ENCODE data around the gene ARHGAP15. TPM values are rescaled to one million over a fixed set of nuclear protein-coding genes. Genes with fewer than 3 reads are reported as not detected.
"Not testable (repeated sequence)": the region's sequence is repeated elsewhere in the genome, so short reads cannot be mapped to it uniquely, and the experiment has no call there.

Gene ARHGAP15
- total RNA-seq, 2 experiments from 2014 or later = 71.3 to 72.8 TPM

GRCh38 chr2:143085125-143085784 lies 44.0 kb upstream of the ARHGAP15 start:
- no peak for TF ChIP-seq CTCF (IDR thresholded peaks at IDR 0.05)
- CTCF ChIA-PET = interaction anchor here (0.8 to 2.6 kb wide), 7 partner anchors 12 to 174 kb away, joined by 3 to 14 read pairs (median 4); no protein-coding TSS in a partner anchor
- no peak for DNase-seq
- H3K27ac Mint-ChIP-seq = peak overlapping the region; percentile 77
- H3K4me3 Mint-ChIP-seq = no peak overlapping the region
- no peaks in the 10 kb centered on the region for H3K27me3 Mint-ChIP-seq
- intact Hi-C loops (cut with micrococcal nuclease) = no loop called here
- H3K36me3 Mint-ChIP-seq (ENCODE audit: low read depth) = no peaks in the 10 kb centered on the region
- H3K4me1 Mint-ChIP-seq (ENCODE audit: low read depth) = peaks cover 24% of the 10 kb centered on the region
- peak; percentile 72 for ATAC-seq
- H3K9me3 Mint-ChIP-seq = peaks cover 2% of the 10 kb centered on the region
- POLR2A ChIA-PET = no interaction called here

- ChIA-PET CTCF (interaction anchor here (1.2 to 1.4 kb wide), 2 partner anchors 24 to 197 kb away, joined by 3 to 4 read pairs; no protein-coding TSS in a partner anchor), POLR2A (no interaction called here)
- Mint-ChIP-seq H3K9me3 (peaks cover 1% of the 10 kb centered on the region), H3K27ac (no peak overlapping the region), H3K27me3 (no peaks in the 10 kb centered on the region), H3K4me1 (ENCODE audit: low read depth) (peaks cover 24% of the 10 kb centered on the region), H3K4me3 (no peak overlapping the region), H3K36me3 (ENCODE audit: low read depth) (no peaks in the 10 kb centered on the region)
- DNase-seq (no peak), ATAC-seq (peak; percentile 40)
- TF ChIP-seq CTCF (IDR thresholded peaks at IDR 0.05) = no peak
- intact Hi-C loops (cut with micrococcal nuclease) = no loop called here
Observed at GRCh38 chr2:143087033-143087432, 42.2 kb upstream of the ARHGAP15 start.

- Mint-ChIP-seq H3K4me1 (ENCODE audit: low read depth) (peaks cover 24% of the 10 kb centered on the region), H3K9me3 (no peaks in the 10 kb centered on the region), H3K4me3 (no peak overlapping the region), H3K27me3 (no peaks in the 10 kb centered on the region), H3K27ac (no peak overlapping the region), H3K36me3 (ENCODE audit: low read depth) (no peaks in the 10 kb centered on the region)
- ChIA-PET CTCF (interaction anchor here (0.9 kb wide), 1 partner anchor 194 kb away, joined by 3 read pairs; no protein-coding TSS in a partner anchor), POLR2A (no interaction called here)
- ATAC-seq = no peak
- no peak for TF ChIP-seq CTCF (IDR thresholded peaks at IDR 0.05)
- no peak for DNase-seq
- intact Hi-C loops (cut with micrococcal nuclease) = no loop called here
Observed at GRCh38 chr2:143088388-143088787, 40.8 kb upstream of the ARHGAP15 start.

GRCh38 chr2:143089520-143089919 lies 39.7 kb upstream of the ARHGAP15 start:
- H3K36me3 Mint-ChIP-seq (ENCODE audit: low read depth); H3K27me3 Mint-ChIP-seq; DNase-seq; intact Hi-C loops (cut with micrococcal nuclease); CTCF ChIA-PET; ATAC-seq; H3K27ac Mint-ChIP-seq; H3K9me3 Mint-ChIP-seq; POLR2A ChIA-PET; H3K4me3 Mint-ChIP-seq: not testable (repeated sequence)
- peaks cover 14% of the 10 kb centered on the region for H3K4me1 Mint-ChIP-seq (ENCODE audit: low read depth)

GRCh38 chr2:143110758-143111428 lies 18.3 kb upstream of the ARHGAP15 start:
- ChIA-PET POLR2A (no interaction called here), CTCF (interaction anchor here (0.6 to 7.0 kb wide), 48 partner anchors 9 to 173 kb away, joined by 3 to 123 read pairs (median 5); partner anchors contain the start of gene ARHGAP15)
- peak; percentile 95 for TF ChIP-seq CTCF (IDR thresholded peaks at IDR 0.05)
- peak overlapping the region; percentile 90 for H3K27ac Mint-ChIP-seq
- peak overlapping the region; percentile 64 for H3K4me3 Mint-ChIP-seq
- H3K4me1 Mint-ChIP-seq (ENCODE audit: low read depth) = peaks cover 31% of the 10 kb centered on the region
- DNase-seq (peak; percentile 79), ATAC-seq (peak; percentile 85)
- no peaks in the 10 kb centered on the region for H3K27me3 Mint-ChIP-seq
- intact Hi-C loops (cut with micrococcal nuclease) = loop anchor here (1.0 to 5.0 kb wide), 3 partner anchors 51 to 148 kb away; no protein-coding TSS in a partner anchor
- H3K36me3 Mint-ChIP-seq (ENCODE audit: low read depth) = no peaks in the 10 kb centered on the region
- H3K9me3 Mint-ChIP-seq = no peaks in the 10 kb centered on the region
